H1 (cell line): Measurements from ENCODE around the gene NUBPL. TPM values are rescaled to one million over a fixed set of nuclear protein-coding genes. Genes with fewer than 3 reads are reported as not detected.

Experiments
- CTCF ChIA-PET: fragments of 300-600 bp; sonication (Branson Sonifier 250); formaldehyde crosslinking; loops from one replicate; lab custom pipeline; 2021; ENCODE audit not compliant: partially characterized antibody; lab: Charles Lee
- POLR2A ChIA-PET: fragments of 300-600 bp; sonication (Branson Sonifier 250); formaldehyde crosslinking; loops from one replicate; lab custom pipeline; 2021; ENCODE audit warnings: inconsistent platforms; ENCODE audit not compliant: partially characterized antibody; lab: Charles Lee
- DNase-seq, 2 experiments: peaks; one replicate each; pipeline versions ENCODE4 v3.0.0 to v3.0.0-alpha.2; 2010 to 2022; ENCODE audit warnings: low spot score in 2 of 2, low read depth in 1 of 2, mixed read lengths in 1 of 2
- FAIRE-seq: peaks from 2 replicates; lab custom pipeline; 2011; peaks lifted over from hg19 to GRCh38; lab: Jason Lieb, UNC
- H2AFZ ChIP-seq: 2 replicates; pipeline ENCODE4 v1.8.1; 2012; ENCODE audit warnings: low read length, inconsistent platforms
- H2AK5ac ChIP-seq: 2 replicates; pipeline ENCODE4 v1.6.1; 2013; ENCODE audit warnings: low read depth, low read length
- H2BK120ac ChIP-seq: replicated peaks from 2 replicates; pipeline ENCODE3; 2013; ENCODE audit warnings: low read depth, low read length, inconsistent platforms
- H2BK12ac ChIP-seq: 2 replicates; pipeline ENCODE4 v1.6.1; 2013; ENCODE audit warnings: low read depth, low read length
- H2BK15ac ChIP-seq: 2 replicates; pipeline ENCODE4 v1.6.1; 2013; ENCODE audit warnings: low read length
- H2BK20ac ChIP-seq: 2 replicates; pipeline ENCODE4 v1.6.1; 2013; ENCODE audit warnings: low read length
- H2BK5ac ChIP-seq: 2 replicates; pipeline ENCODE4 v1.6.1; 2013; ENCODE audit warnings: low read depth, low read length
- H3K14ac ChIP-seq: 2 replicates; pipeline ENCODE4 v1.6.1; 2013; ENCODE audit warnings: inconsistent platforms; ENCODE audit not compliant: insufficient read length
- H3K18ac ChIP-seq: 2 replicates; pipeline ENCODE4 v1.6.1; 2013; ENCODE audit warnings: low read length; ENCODE audit errors: extremely low read depth
- H3K23ac ChIP-seq: 2 replicates; pipeline ENCODE4 v1.6.1; 2013; ENCODE audit warnings: inconsistent platforms; ENCODE audit not compliant: insufficient read length
- H3K23me2 ChIP-seq: 2 replicates; pipeline ENCODE4 v1.6.1; 2013; ENCODE audit warnings: low read depth, low read length
- H3K27ac ChIP-seq: 2 replicates; pipeline ENCODE4 v1.6.1; 2011; ENCODE audit warnings: low read depth, low read length, inconsistent platforms
- H3K27me3 ChIP-seq, 4 experiments: replicated peaks in 1 of 4; 1 replicate in 1 of 4; 2 replicates in 3 of 4; pipeline versions ENCODE4 v1.6.1 to v1.8.1; 2011 to 2013; ENCODE audit warnings: low read length in 3 of 4, mild to moderate bottlenecking in 3 of 4, inconsistent platforms in 2 of 4, mixed read lengths in 2 of 4, moderate library complexity in 1 of 4; ENCODE audit not compliant: control insufficient read depth in 3 of 4, insufficient read depth in 3 of 4; ENCODE audit errors: extremely low read depth in 1 of 4
- H3K36me3 ChIP-seq, 4 experiments: 2 replicates each; pipeline versions ENCODE4 v1.6.1 to v1.8.1; 2011 to 2013; ENCODE audit warnings: mild to moderate bottlenecking in 4 of 4, low read length in 3 of 4, moderate library complexity in 2 of 4, control low read depth in 1 of 4, inconsistent platforms in 1 of 4; ENCODE audit not compliant: insufficient read depth in 4 of 4, control insufficient read depth in 2 of 4
- H3K4ac ChIP-seq: replicated peaks from 2 replicates; pipeline ENCODE3; 2013; ENCODE audit warnings: low read length, low read depth, mixed read lengths, inconsistent platforms; ENCODE audit not compliant: insufficient read length
- H3K4me1 ChIP-seq, 4 experiments: replicated peaks in 1 of 4; 1 replicate in 1 of 4; 2 replicates in 3 of 4; pipeline versions ENCODE4 v1.6.1 to v1.8.1; 2011 to 2013; ENCODE audit warnings: low read length in 3 of 4, inconsistent platforms in 2 of 4, mixed read lengths in 1 of 4; ENCODE audit not compliant: insufficient read depth in 4 of 4, control insufficient read depth in 3 of 4
- H3K4me2 ChIP-seq, 2 experiments: 2 replicates each; pipeline versions ENCODE4 v1.6.1 to v1.8.1; 2011 to 2013; ENCODE audit warnings: low read depth in 2 of 2, low read length in 2 of 2, control low read depth in 1 of 2, inconsistent platforms in 1 of 2, mild to moderate bottlenecking in 1 of 2; ENCODE audit not compliant: insufficient read depth in 1 of 2
- H3K4me3 ChIP-seq, 4 experiments: fragments of 200-600, 300-600 bp in 1 of 4; sonication (generic), shearing (Covaris generic), sonication (Bioruptor Twin) in 1 of 4; 2 replicates each; pipeline versions ENCODE4 v1.5.1 to v1.8.1; 2011 to 2016; ENCODE audit warnings: low read length in 4 of 4, low read depth in 3 of 4, control low read depth in 2 of 4, inconsistent platforms in 2 of 4, mild to moderate bottlenecking in 2 of 4, mixed read lengths in 1 of 4, moderate library complexity in 1 of 4; ENCODE audit not compliant: insufficient read depth in 2 of 4; ENCODE audit errors: extremely low read depth in 1 of 4
- H3K56ac ChIP-seq: replicated peaks from 2 replicates; pipeline ENCODE3; 2013; ENCODE audit warnings: low read depth, mild to moderate bottlenecking, mixed read lengths, low read length, inconsistent platforms; ENCODE audit not compliant: insufficient read length
- H3K79me1 ChIP-seq: 2 replicates; pipeline ENCODE4 v1.6.1; 2013; ENCODE audit warnings: low read depth, low read length, control low read depth
- H3K79me2 ChIP-seq, 2 experiments: 2 replicates each; pipeline versions ENCODE4 v1.6.1 to v1.8.1; 2012 to 2013; ENCODE audit warnings: low read length in 2 of 2, mild to moderate bottlenecking in 2 of 2, inconsistent platforms in 1 of 2; ENCODE audit not compliant: insufficient read depth in 2 of 2, control insufficient read depth in 1 of 2
- H3K9ac ChIP-seq, 4 experiments: replicated peaks in 1 of 4; 1 replicate in 1 of 4; 2 replicates in 3 of 4; pipeline versions ENCODE4 v1.6.1 to v1.8.1; 2011 to 2013; ENCODE audit warnings: low read depth in 3 of 4, low read length in 3 of 4, control low read depth in 2 of 4, mild to moderate bottlenecking in 2 of 4, moderate library complexity in 2 of 4, inconsistent platforms in 1 of 4; ENCODE audit errors: extremely low read depth in 1 of 4
- H3K9me3 ChIP-seq, 2 experiments: 2 replicates each; pipeline versions ENCODE4 v1.6.1 to v1.8.1; 2012 to 2013; ENCODE audit warnings: mild to moderate bottlenecking in 2 of 2, moderate library complexity in 2 of 2, control low read depth in 1 of 2, inconsistent platforms in 1 of 2, low read depth in 1 of 2, low read length in 1 of 2, mixed read lengths in 1 of 2; ENCODE audit not compliant: insufficient read depth in 2 of 2
- H4K20me1 ChIP-seq, 2 experiments: replicated peaks in 1 of 2; 2 replicates each; pipeline versions ENCODE3 to v1.8.1; 2011 to 2013; ENCODE audit warnings: inconsistent platforms in 2 of 2, low read length in 2 of 2, mild to moderate bottlenecking in 1 of 2; ENCODE audit not compliant: insufficient read depth in 2 of 2, control insufficient read depth in 1 of 2
- H4K5ac ChIP-seq: 2 replicates; pipeline ENCODE4 v1.6.1; 2013; ENCODE audit warnings: low read length, low read depth, mixed read lengths, inconsistent platforms; ENCODE audit not compliant: insufficient read length
- H4K8ac ChIP-seq: 2 replicates; pipeline ENCODE4 v1.8.0; 2013; ENCODE audit warnings: mild to moderate bottlenecking, moderate library complexity, low read length, inconsistent platforms; ENCODE audit not compliant: insufficient read depth; ENCODE audit errors: extremely low read depth
- H4K91ac ChIP-seq: replicated peaks from 2 replicates; pipeline ENCODE3; 2013; ENCODE audit warnings: low read length, mixed read lengths, inconsistent platforms; ENCODE audit not compliant: insufficient read length
- CHD2 ChIP-seq: IDR thresholded peaks from 2 replicates; pipeline ENCODE4 v1.6.1; 2012; ENCODE audit warnings: low read length, improper control_type of control experiment
- CREB1 ChIP-seq: IDR thresholded peaks from 2 replicates; pipeline ENCODE4 v1.6.1; 2012; ENCODE audit warnings: inconsistent platforms
- E2F6 ChIP-seq: IDR thresholded peaks from 2 replicates; pipeline ENCODE4 v1.6.1; 2012; ENCODE audit warnings: inconsistent platforms
- HDAC6 ChIP-seq: IDR thresholded peaks from one replicate; pipeline ENCODE4 v1.7.1; 2012; ENCODE audit warnings: low read depth, mild to moderate bottlenecking, inconsistent platforms, low read length, moderate library complexity
- JUN ChIP-seq: IDR thresholded peaks from 2 replicates; pipeline ENCODE4 v1.6.1; 2011; ENCODE audit warnings: low read depth, mild to moderate bottlenecking, improper control_type of control experiment, low read length
- MAX ChIP-seq: IDR thresholded peaks from 2 replicates; pipeline ENCODE4 v1.6.1; 2012; ENCODE audit warnings: inconsistent platforms
- NRF1 ChIP-seq: IDR thresholded peaks from 2 replicates; pipeline ENCODE4 v1.6.1; 2011; ENCODE audit warnings: mild to moderate bottlenecking, low read depth, low read length, improper control_type of control experiment
- RAD21 ChIP-seq, 2 experiments: IDR thresholded peaks in 1 of 2; conservative IDR thresholded peaks in 1 of 2; 2 replicates each; pipeline ENCODE4 v1.6.1; 2011; ENCODE audit warnings: low read depth in 2 of 2, low read length in 2 of 2, improper control_type of control experiment in 1 of 2, inconsistent platforms in 1 of 2, mild to moderate bottlenecking in 1 of 2, moderate library complexity in 1 of 2
- RBBP5 ChIP-seq: IDR thresholded peaks from 2 replicates; pipeline ENCODE4 v1.7.1; 2012; ENCODE audit warnings: low read depth, mild to moderate bottlenecking, inconsistent platforms, low read length, moderate library complexity, borderline replicate concordance
- RXRA ChIP-seq: IDR thresholded peaks from 2 replicates; pipeline ENCODE4 v1.6.1; 2011; ENCODE audit warnings: low read depth, mild to moderate bottlenecking, low read length, moderate library complexity; ENCODE audit not compliant: insufficient read depth
- SIN3A ChIP-seq, 2 experiments: IDR thresholded peaks in 1 of 2; conservative IDR thresholded peaks in 1 of 2; 2 replicates each; pipeline ENCODE4 v1.6.1; 2011 to 2012; ENCODE audit warnings: low read length in 2 of 2, improper control_type of control experiment in 1 of 2, low read depth in 1 of 2, mild to moderate bottlenecking in 1 of 2
- SIRT6 ChIP-seq: IDR thresholded peaks from one replicate; pipeline ENCODE4 v1.7.1; 2012; ENCODE audit warnings: low read length, inconsistent platforms
- SP2 ChIP-seq: IDR thresholded peaks from 2 replicates; pipeline ENCODE4 v1.6.1; 2012; ENCODE audit warnings: mild to moderate bottlenecking, low read length, inconsistent platforms
- SP4 ChIP-seq: IDR thresholded peaks from 2 replicates; pipeline ENCODE4 v1.6.1; 2012; ENCODE audit warnings: low read length, inconsistent platforms
- WGBS, 2 experiments: shearing (Covaris generic) in 1 of 2; methylation state at CpG; one replicate each; pipeline versions ENCODE4 v1.1.6 to v1.1.7; 2013 to 2015; ENCODE audit warnings: low lambda C conversion rate in 2 of 2, mixed read lengths in 2 of 2, inconsistent platforms in 1 of 2, low coverage in 1 of 2, missing lambda C conversion rate in 1 of 2; ENCODE audit not compliant: insufficient replicate concordance in 2 of 2, insufficient coverage in 1 of 2, insufficient read length in 1 of 2; ENCODE audit errors: extremely low coverage in 1 of 2, missing lambda C conversion rate in 1 of 2; 5-methylcytosine and 5-hydroxymethylcytosine counted together
- polyA plus RNA-seq, 7 experiments: library from polyadenylated mRNA; depleted of rRNA in 3 of 7; stranded (reverse) in 5 of 7; unstranded in 2 of 7; fragments of >200 nt in 5 of 7; fragments of 200-250 nt in 2 of 7; gene quantifications; 1 replicate in 5 of 7; 2 replicates in 1 of 7; 4 replicates in 1 of 7; pipeline versions ENCODE4 v1.2.1 to v1.2.3, GENCODE V29; 2011 to 2013; ENCODE audit warnings: missing spikeins in 2 of 7, mixed read lengths in 2 of 7
- total RNA-seq: library from RNA; stranded (reverse); fragmentation: NEBNext Ultra II Directional; extraction: Animal tissue kit (Norgen Biotek cat#: 25700); gene quantifications from 2 replicates; pipeline ENCODE4 v1.2.1, GENCODE V29; 2021

The NUBPL gene
- total and polyA plus RNA-seq, 2 of the 8 experiments (the other 6 are each of a cell fraction or from before 2014, with no cell fraction given) = 1.6 to 6.8 TPM

GRCh38 chr14:31766315-31766892, 205.2 kb downstream of the NUBPL start:
- H3K9me3 ChIP-seq = peaks cover 7% of the 10 kb centered on the region in 2 experiments; a peak in 1 of 4 replicates
- H3K79me2 ChIP-seq = no peaks in the 10 kb centered on the region
- no peak overlapping the region for H3K4me2 ChIP-seq
- no peaks in the 10 kb centered on the region for H3K36me3 ChIP-seq
- no peaks in the 10 kb centered on the region for H3K4me1 ChIP-seq
- no peak overlapping the region for H2AFZ ChIP-seq
- H3K27ac ChIP-seq = no peak overlapping the region
- no peak overlapping the region for H3K18ac ChIP-seq
- H4K5ac ChIP-seq = no peak overlapping the region
- H3K56ac ChIP-seq = no peak overlapping the region
- no peak overlapping the region for H2BK120ac ChIP-seq
- no peaks in the 10 kb centered on the region for H4K20me1 ChIP-seq
- H3K79me1 ChIP-seq = no peaks in the 10 kb centered on the region
- no peak overlapping the region for H4K8ac ChIP-seq
- no peak overlapping the region for H3K14ac ChIP-seq
- no peak overlapping the region for H2AK5ac ChIP-seq
- H3K27me3 ChIP-seq = no peaks in the 10 kb centered on the region
- no peak overlapping the region for H3K4ac ChIP-seq
- H2BK12ac ChIP-seq = no peak overlapping the region
- POLR2A ChIA-PET = no interaction called here
- H2BK15ac ChIP-seq = no peak overlapping the region
- CTCF ChIA-PET = no interaction called here
- 82% methylated on average over 5 of the region's 5 CpGs; no CpG with 5 or more reads in 1 of the 2 experiments for WGBS, 2 experiments
- no peak for DNase-seq
- H3K23ac ChIP-seq = no peak overlapping the region
- no peak overlapping the region for H2BK5ac ChIP-seq
- no peak overlapping the region for H2BK20ac ChIP-seq
- no peak overlapping the region for H3K9ac ChIP-seq
- H3K23me2 ChIP-seq = no peaks in the 10 kb centered on the region
- FAIRE-seq = no peak
- H3K4me3 ChIP-seq = no peak overlapping the region
- no peak overlapping the region for H4K91ac ChIP-seq
- TF ChIP-seq E2F6 = no peak
- no peak for TF ChIP-seq JUN
- TF ChIP-seq SP4 = no peak
- no peak for TF ChIP-seq CREB1
- no peak for TF ChIP-seq HDAC6
- TF ChIP-seq MAX = no peak
- TF ChIP-seq SP2 = no peak
- no peak for TF ChIP-seq RXRA
- no peak for TF ChIP-seq NRF1
- no peak for TF ChIP-seq SIRT6
- TF ChIP-seq SIN3A (conservative IDR thresholded peaks at IDR 0.05 in 1 of 2, IDR thresholded peaks at IDR 0.05 in 1 of 2; ENCODE audit: low read depth in 1 of 2, low read length in 2 of 2) = no peak
- no peak for TF ChIP-seq CHD2
- TF ChIP-seq RAD21 (IDR thresholded peaks at IDR 0.05 in 1 of 2, conservative IDR thresholded peaks at IDR 0.05 in 1 of 2; ENCODE audit: low read depth in 2 of 2, low read length in 2 of 2) = no peak
- TF ChIP-seq RBBP5 = no peak
